SH-SY5Y (cell line): ENCODE measurements around the gene VNN1.

Source experiments
- GATA2 ChIP-seq: IDR thresholded peaks from 2 replicates; pipeline ENCODE4 v1.6.1; 2011; ENCODE audit warnings: mild to moderate bottlenecking, low read depth, low read length
- GATA3 ChIP-seq: IDR thresholded peaks from 2 replicates; pipeline ENCODE4 v1.6.1; 2011; ENCODE audit warnings: low read depth, mild to moderate bottlenecking, low read length, moderate library complexity

The VNN1 gene

DNA sequence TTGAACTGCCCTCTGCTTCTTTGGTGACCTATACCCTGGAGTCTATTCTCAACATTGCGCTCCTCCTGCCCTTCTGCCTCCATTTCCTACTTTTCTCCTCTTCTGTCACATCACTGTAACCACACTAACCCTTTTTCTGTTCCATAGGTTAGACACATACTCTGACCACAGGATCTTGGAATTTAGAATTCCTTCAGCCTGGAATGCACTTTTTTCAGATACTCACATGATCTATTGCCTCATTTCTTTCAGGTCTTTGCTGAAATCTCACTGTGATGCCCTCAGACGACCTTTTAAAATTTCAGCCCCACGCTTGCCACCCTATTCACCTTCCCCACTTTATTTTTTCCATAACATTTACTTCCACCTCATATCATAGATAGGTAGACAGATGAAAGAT, 5.1 kb downstream of the VNN1 start:
- TF ChIP-seq GATA2 (no peak), GATA3 (no peak)

DNA sequence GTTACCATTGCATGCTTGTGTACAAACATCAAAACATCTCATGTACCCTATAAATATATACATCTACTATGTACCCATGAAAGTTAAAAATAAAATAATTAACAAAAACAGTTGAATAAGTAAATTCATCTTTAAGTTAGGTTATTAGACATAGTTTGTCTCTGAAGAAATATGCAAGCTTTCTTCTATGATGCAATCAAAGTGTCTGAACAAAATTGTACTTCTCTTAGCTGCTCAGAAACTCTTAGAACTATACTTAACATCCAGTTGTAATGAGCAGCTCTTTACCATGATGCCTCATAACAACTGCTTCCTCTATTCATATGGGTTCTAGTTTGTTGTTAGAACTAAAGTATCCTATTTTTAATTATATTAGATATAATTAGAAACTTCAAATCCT, 5.9 kb downstream of the VNN1 start:
- TF ChIP-seq GATA3 (no peak), GATA2 (no peak)

DNA sequence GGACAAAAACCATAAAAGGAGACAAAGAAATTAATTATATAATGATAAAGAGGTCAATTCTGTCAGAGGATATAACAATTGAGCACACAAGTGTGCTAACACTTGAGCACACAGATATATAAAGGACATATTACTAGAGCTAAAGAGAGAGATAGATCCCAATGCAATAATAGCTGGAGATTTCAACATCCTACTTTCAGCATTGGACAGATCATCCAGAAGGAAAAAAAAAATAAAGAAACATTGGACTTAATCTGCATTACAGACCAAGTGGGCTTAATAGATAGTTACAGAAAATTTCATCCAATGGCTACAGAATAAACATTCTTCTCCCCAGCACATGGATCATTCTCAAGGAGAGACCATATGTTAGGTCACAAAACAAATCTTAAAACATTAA, 9.9 kb downstream of the VNN1 start:
- TF ChIP-seq GATA3, result no peak
- no peak for TF ChIP-seq GATA2

DNA sequence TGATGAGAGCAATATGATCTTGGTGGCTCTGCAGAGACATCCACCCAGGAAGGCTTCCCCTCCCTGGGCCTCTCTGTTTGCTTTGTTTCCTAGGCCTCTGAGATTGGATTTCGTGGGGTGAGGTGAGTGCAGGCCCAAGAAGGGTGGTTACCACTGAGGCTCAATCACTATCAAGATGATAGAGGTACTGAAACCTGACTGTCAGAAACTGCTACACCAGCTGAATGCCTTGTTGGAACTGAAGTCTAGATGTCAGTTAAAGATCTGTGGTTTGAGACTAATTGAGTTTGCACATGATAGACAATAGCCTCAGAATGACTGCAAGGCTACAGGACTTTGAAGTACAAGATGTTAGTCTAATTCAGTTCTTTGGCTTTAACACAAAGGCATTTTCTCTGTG, 15.2 kb downstream of the VNN1 start:
- TF ChIP-seq GATA3 (no peak), GATA2 (no peak)

DNA sequence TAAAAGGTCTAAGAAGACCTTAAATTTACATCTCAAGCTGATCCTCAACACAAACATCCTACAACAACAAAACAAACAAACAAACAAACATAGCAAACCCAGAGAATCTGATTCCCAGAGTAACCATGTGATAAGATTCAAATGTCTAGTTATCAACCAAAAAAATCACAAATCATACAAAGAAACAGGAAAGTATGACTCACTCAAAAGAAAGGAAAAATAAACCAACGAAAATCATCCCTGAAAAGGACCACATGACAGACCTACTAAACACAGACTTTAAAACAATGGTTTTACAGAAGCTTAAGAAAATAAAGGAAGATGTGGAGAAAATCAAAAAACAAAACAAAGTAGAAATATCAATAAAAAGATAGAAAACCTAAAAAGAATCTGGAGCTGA, 18.1 kb downstream of the VNN1 start:
- TF ChIP-seq GATA2, result no peak
- TF ChIP-seq GATA3, result no peak

DNA sequence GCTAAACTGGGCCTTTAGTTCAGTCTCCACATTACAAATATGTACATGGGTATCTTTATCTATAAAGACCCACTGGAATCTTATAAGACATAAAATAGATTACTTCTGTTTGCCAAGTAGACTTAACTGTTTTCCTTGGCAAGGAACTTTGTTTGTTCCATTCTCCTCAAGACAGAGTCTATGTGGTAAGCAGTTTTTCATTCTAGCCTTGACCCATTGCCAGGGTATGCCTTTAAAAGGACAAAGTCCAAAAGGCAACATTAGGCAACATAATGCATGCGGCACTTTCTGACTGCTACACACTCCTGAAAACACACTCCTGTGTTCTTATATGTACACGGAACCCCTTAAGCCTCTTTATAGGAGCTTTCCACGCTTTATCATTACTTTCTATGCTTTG, 20.4 kb downstream of the VNN1 start:
- TF ChIP-seq GATA3, result no peak
- no peak for TF ChIP-seq GATA2

DNA sequence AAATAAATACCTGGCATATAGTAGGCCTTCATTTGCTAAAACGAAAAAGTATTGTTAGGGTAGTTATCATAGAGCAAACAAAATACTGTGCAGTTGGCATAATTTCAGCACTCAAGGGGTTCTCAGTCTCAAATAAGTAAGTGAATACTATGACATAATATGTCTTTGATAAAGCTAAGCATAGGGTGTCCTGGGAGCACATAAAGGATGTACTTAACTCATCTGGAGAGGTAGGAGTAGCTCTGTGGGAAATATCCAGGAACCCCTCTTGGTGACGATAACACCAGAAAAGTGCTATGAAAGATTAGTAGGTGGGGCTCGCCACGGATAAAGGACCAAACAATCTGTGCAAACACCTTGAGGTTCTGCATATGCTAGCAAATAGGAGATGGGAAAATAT, 23.2 kb downstream of the VNN1 start:
- TF ChIP-seq GATA2 (no peak), GATA3 (no peak)

DNA sequence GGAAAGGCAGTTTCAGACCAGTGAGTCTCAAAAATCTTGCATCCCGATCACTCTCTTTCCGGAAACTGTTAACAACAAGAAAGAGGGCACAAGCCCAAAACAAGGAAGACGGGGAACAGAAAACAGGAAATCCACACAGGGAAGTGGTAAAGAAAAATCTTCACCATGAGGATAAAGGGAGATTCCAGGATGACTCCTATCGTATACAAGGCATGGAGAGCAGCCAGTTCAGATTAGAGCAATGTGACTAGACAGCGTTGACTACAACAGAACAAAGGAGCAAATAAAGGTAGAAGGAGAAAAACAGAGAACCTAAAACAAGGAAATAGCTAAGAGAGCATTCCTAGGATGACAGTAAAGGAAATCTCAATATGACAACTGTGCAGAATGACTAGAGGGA, 26.5 kb downstream of the VNN1 start:
- TF ChIP-seq GATA3 (no peak), GATA2 (no peak)

DNA sequence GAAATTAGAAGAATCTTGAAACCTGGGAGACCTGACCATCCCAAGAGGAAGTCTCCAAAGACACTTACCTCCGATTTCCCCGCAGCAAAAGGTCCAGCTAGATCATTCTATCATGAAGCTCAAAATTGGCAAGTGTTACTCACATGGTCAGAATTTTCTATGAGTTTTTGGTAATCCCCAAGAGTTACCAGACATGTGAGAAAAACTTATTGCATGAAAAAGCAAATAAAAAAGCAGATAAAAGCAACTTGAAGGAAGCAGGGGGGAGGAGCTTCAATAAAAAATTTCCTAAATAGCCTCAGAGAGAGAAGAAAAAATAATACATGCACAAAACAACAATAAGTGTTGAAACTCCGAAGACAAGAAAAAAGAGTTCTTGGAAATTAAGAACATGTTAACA, 27.3 kb downstream of the VNN1 start:
- no peak for TF ChIP-seq GATA3
- no peak for TF ChIP-seq GATA2

DNA sequence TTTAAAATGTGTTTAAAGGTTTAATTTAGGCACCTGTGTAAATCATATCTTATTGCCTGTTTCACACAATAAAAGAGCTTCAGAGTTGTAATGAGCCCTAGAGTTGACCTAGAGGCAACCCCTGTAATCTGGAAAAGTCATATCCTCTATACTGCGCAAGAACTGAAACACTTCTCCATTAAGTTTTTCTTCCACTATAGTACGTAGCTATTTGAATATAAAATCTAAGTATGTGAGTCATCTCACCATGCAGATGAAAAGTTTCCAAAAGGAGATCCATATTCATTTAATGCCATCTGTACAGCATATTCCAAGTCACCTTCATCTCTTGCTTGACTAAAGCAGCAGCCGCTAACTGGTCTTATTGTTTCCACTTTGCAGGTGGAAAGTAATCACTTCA, 28.8 kb downstream of the VNN1 start:
- TF ChIP-seq GATA3 (no peak), GATA2 (no peak)

DNA sequence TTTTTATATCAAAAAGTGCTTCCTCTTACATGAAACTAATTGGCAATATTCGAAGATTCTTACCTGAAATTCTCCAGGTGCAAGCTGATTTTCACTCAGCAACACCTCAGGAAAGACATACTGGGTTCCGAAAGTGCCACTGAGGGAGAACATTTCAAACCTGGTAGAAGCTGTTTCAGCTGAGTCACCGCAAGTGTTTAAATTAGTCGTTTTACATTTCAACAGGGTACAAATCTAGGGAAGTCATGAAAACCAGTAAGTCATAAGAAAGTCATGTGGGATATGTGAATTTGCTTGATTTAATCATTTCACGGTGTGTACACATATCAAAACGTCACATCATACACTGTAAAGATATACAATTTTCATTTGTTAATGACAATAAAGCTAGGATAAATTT, 29.6 kb downstream of the VNN1 start:
- no peak for TF ChIP-seq GATA3
- no peak for TF ChIP-seq GATA2

DNA sequence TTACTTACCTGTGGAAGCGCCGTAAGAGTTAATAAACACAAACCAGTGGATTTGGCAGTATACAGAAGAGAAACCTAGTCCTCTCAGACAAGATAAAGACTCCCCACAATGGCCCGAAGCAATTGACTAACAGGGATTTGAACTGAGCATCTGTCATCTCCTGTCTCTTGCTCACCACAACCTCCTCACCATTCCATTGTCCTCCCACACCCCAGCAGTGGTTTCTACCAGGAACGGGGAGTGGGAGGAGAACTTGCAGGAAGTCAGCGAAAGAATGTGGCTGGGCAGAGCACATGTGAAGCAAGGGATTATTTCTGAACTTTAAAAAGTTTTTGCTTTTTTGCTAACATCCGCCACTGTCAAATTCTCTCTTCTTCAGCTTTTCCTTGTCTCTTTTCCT, 30.3 kb downstream of the VNN1 start:
- TF ChIP-seq GATA2 (no peak), GATA3 (no peak)

DNA sequence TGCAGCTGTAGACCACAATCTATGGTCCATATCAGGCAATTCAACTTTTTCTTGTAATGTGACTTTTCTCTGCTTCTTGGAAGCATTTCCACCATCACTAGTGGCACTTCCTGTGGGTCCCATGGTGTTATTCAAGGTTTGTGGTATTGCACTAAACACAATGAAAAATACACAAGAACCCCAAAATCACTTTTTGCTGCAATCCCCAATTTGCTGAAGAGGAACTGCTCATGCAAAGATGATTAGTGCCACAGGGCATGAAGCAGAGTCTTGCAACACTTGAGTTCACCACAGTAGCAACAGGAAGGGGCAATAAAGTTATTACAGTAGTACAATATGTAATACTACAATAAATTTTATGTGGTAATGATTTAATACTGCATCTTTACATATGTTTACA, 38.1 kb downstream of the VNN1 start:
- TF ChIP-seq GATA3 (no peak), GATA2 (no peak)

DNA sequence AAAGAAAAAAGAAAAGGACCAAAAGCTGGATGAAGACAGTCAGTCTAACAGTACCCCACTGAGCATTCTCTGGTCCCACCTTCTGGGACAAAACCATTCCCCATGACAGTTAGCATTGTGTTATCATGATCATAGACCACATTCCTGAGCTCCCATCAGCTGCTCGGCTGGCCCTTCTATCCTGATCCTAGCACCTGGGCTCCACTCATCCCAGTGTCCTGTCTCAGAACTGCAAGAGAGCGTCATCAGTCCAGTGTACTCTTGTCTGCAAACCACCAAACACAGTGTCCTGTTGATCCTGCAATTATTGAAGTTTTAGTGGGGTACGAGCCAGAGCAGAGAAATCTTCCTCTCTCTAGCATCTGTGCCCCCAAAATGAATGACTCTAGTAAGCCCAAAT, 38.9 kb downstream of the VNN1 start:
- no peak for TF ChIP-seq GATA3
- TF ChIP-seq GATA2, result no peak

DNA sequence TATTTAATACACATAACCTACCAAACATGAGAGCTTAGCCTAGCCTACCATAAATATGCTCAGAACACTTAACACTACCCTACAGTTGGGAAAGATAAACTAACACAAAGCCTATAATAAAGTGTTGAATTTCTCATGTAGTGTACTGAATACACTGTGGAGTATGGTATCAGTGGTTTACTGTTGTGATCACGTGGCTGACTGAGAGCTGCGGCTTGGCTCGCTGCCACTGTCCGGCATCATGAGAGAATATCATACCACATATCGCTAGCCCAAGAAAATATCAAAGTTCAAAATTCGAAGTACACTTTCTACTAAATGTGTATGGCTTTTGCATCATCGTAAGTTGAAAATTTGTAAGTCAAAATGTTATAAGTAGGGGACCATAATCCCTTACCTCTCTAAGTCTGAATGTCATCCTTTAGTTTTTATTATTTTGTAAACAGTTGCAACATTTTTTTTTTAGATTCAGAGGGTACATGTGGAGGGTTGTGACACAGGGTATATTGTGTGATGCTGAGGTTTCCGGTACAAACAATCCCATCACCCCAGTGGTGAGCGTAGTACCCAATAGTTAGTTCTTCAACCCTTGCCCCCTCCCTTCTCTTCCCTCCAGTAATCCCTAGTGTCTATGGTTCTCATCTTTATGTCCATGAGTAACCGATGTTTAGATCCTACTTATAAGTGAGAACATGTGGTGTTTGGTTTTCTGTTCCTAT, 40.3 kb downstream of the VNN1 start:
- TF ChIP-seq GATA3, result no peak
- TF ChIP-seq GATA2, result no peak

DNA sequence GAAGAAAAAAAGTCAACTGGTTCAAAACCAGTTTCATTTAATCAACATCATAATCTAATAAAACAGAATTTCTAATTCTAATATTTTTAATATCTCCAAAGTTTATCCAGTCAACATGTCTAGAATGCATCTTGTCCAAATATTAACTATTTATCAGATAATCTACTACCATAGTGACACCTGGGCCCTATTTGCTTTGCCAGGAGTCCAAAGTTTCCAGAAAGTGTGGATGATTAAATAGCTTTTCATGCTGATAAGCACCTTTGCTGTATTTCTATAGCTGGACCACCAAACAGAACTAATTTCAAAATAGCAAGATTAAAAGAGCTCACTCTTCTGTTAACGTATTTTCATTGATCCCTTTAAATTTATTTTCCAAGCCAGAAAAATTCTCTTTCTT, 42.6 kb downstream of the VNN1 start:
- TF ChIP-seq GATA3 (no peak), GATA2 (no peak)

DNA sequence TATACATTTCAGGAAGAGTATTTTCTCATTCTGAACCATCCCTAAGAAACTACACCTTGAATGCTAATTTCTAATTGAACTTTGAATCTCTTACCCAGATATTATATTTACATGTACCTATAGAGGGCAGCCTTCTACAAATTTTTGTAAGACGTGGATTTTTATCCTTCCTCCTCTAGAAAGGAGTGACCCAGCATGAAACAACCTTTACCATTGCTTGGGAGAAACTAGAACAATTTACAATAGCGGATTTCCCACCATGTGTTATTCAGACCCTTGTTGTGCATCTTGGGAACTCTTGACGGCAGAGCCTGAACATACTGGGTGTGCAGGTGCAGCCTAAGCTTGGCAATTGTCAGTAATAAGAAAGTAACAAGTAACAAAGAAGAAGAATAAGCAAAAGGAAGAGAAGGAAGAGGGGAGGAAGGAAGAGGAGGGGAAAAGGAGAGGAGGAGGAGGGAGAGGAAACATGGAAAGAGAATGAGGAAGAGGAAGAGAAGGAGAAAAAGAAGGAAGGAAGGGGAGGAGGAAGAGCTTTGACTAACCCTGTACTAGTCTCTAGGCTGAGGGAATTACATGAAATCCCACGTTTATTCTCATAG, 44.1 kb downstream of the VNN1 start:
- TF ChIP-seq GATA2 (no peak), GATA3 (no peak)
